Nephron (organoid): Measurements from ENCODE around the gene NEDD4L.
A peak's percentile ranks its signal among the peaks of the same experiment; 100 is the strongest.
"Not testable (repeated sequence)": the region's sequence is repeated elsewhere in the genome, so short reads cannot be mapped to it uniquely, and the experiment has no call there.

Source experiments
- H3K27ac Mint-ChIP-seq, 3 experiments: 2 replicates each; pipeline ENCODE4 v1.8.0; 2020; ENCODE audit warnings: mixed read lengths in 3 of 3, mild to moderate bottlenecking in 2 of 3, moderate library complexity in 1 of 3
- H3K27me3 Mint-ChIP-seq: 2 replicates; pipeline ENCODE4 v1.8.0; 2021; ENCODE audit warnings: low read depth, mild to moderate bottlenecking, moderate library complexity, mixed read lengths
- H3K36me3 Mint-ChIP-seq: 2 replicates; pipeline ENCODE4 v1.8.0; 2020; ENCODE audit warnings: low read depth, mixed read lengths
- H3K4me1 Mint-ChIP-seq: 2 replicates; pipeline ENCODE4 v1.8.0; 2020; ENCODE audit warnings: mixed read lengths
- H3K4me3 Mint-ChIP-seq, 3 experiments: 2 replicates each; pipeline ENCODE4 v1.8.0; 2020; ENCODE audit warnings: mild to moderate bottlenecking in 3 of 3, mixed read lengths in 3 of 3, moderate library complexity in 2 of 3
- H3K9me3 Mint-ChIP-seq: 2 replicates; pipeline ENCODE4 v1.8.0; 2020; ENCODE audit warnings: mixed read lengths
- CTCF ChIP-seq, 3 experiments: fragments of 200-600 bp; sonication (generic); IDR thresholded peaks; one replicate each; pipeline ENCODE4 v1.5.0; 2021; ENCODE audit warnings: antibody characterized with exemption in 3 of 3; ENCODE audit not compliant: unreplicated experiment in 3 of 3

NEDD4L gene

GRCh38 chr18:58280191-58280590, 236.2 kb downstream of the NEDD4L start:
- H3K9me3 Mint-ChIP-seq = no peaks in the 10 kb centered on the region
- H3K27ac Mint-ChIP-seq = no peak overlapping the region
- H3K4me1 Mint-ChIP-seq = peaks cover 43% of the 10 kb centered on the region
- H3K4me3 Mint-ChIP-seq = no peak overlapping the region
- peaks cover 6% of the 10 kb centered on the region for H3K36me3 Mint-ChIP-seq
- TF ChIP-seq CTCF (IDR thresholded peaks at IDR 0.05; ENCODE audit: unreplicated experiment in 3 of 3) = no peak
- H3K27me3 Mint-ChIP-seq = no peaks in the 10 kb centered on the region

GRCh38 chr18:58282872-58283271, 238.8 kb downstream of the NEDD4L start:
- H3K27ac Mint-ChIP-seq, H3K9me3 Mint-ChIP-seq, H3K36me3 Mint-ChIP-seq, H3K4me3 Mint-ChIP-seq, H3K27me3 Mint-ChIP-seq: not testable (repeated sequence)
- H3K4me1 Mint-ChIP-seq = peaks cover 45% of the 10 kb centered on the region

GRCh38 chr18:58284699-58285448, 240.8 kb downstream of the NEDD4L start:
- no peaks in the 10 kb centered on the region for H3K9me3 Mint-ChIP-seq
- H3K4me3 Mint-ChIP-seq = no peak overlapping the region
- peaks cover 50% of the 10 kb centered on the region for H3K4me1 Mint-ChIP-seq
- no peak overlapping the region for H3K27ac Mint-ChIP-seq
- TF ChIP-seq CTCF (IDR thresholded peaks at IDR 0.05; ENCODE audit: unreplicated experiment in 3 of 3) = no peak
- H3K27me3 Mint-ChIP-seq = no peaks in the 10 kb centered on the region
- peaks cover 6% of the 10 kb centered on the region for H3K36me3 Mint-ChIP-seq

- Mint-ChIP-seq H3K4me3 (no peak overlapping the region), H3K9me3 (no peaks in the 10 kb centered on the region), H3K36me3 (peaks cover 6% of the 10 kb centered on the region), H3K27me3 (no peaks in the 10 kb centered on the region), H3K27ac (no peak overlapping the region), H3K4me1 (peaks cover 57% of the 10 kb centered on the region)
- TF ChIP-seq CTCF (IDR thresholded peaks at IDR 0.05; ENCODE audit: unreplicated experiment in 3 of 3) = no peak
Measured at GRCh38 chr18:58285449-58286130, 241.6 kb downstream of the NEDD4L start.

GRCh38 chr18:58286632-58287352, 242.8 kb downstream of the NEDD4L start:
- H3K27ac Mint-ChIP-seq = peak overlapping the region; percentile 70 to 91 (median 76)

More at GRCh38 chr18:58286632-58287352, 242.8 kb downstream of the NEDD4L start:
- Mint-ChIP-seq H3K27me3 (no peaks in the 10 kb centered on the region), H3K36me3 (peaks cover 10% of the 10 kb centered on the region), H3K4me1 (peaks cover 66% of the 10 kb centered on the region), H3K4me3 (no peak overlapping the region), H3K9me3 (no peaks in the 10 kb centered on the region)
- no peak for TF ChIP-seq CTCF (IDR thresholded peaks at IDR 0.05; ENCODE audit: unreplicated experiment in 3 of 3)
